Measurements from ENCODE around the gene SERTAD2. TPM values are rescaled to one million over a fixed set of nuclear protein-coding genes. Genes with fewer than 3 reads are reported as not detected.

The SERTAD2 gene
- total and polyA plus RNA-seq, 2 experiments from 2014 or later, result 6.2 to 6.4 TPM

- Histone ChIP-seq H3K4me2 (no peak overlapping the region), H3K27ac (ENCODE audit: low read depth) (no peak overlapping the region), H2AFZ (no peak overlapping the region), H3K79me2 (replicated peaks; ENCODE audit: insufficient read depth) (no peaks in the 10 kb centered on the region), H4K20me1 (replicated peaks; ENCODE audit: insufficient read depth) (no peaks in the 10 kb centered on the region), H3K4me1 (ENCODE audit: insufficient read depth) (peaks cover 12% of the 10 kb centered on the region), H3K27me3 (ENCODE audit: insufficient read depth) (no peaks in the 10 kb centered on the region), H3K9me2 (ENCODE audit: insufficient read depth) (no peaks in the 10 kb centered on the region), H3K36me3 (ENCODE audit: insufficient read depth) (no peaks in the 10 kb centered on the region), H3F3A (replicated peaks; ENCODE audit: low read depth) (no peaks in the 10 kb centered on the region), H3K4me3 (no peak overlapping the region)
- no peaks in the 10 kb centered on the region for H3K27me3 Mint-ChIP-seq (ENCODE audit: insufficient read depth, low read depth, poor library complexity)
- no peak overlapping the region for H3K27ac Mint-ChIP-seq
- DNase-seq (ENCODE audit: low spot score), result no peak
- H3K9me3 Mint-ChIP-seq, result no peaks in the 10 kb centered on the region
- TF ChIP-seq ZNF114 (CRISPR knock-in tag; IDR thresholded peaks at IDR 0.05) (no peak), POLR2AphosphoS5 (IDR thresholded peaks at IDR 0.05; ENCODE audit: low read depth) (no peak), EZH2phosphoT487 (IDR thresholded peaks at IDR 0.05; ENCODE audit: unreplicated experiment) (no peak), ZNF462 (CRISPR knock-in tag; IDR thresholded peaks at IDR 0.05) (no peak), ETS1 (IDR thresholded peaks at IDR 0.05) (no peak), NANOG (IDR thresholded peaks at IDR 0.05; ENCODE audit: borderline replicate concordance) (no peak), REST (IDR thresholded peaks at IDR 0.05; ENCODE audit: unreplicated experiment) (no peak), STAT1 (IDR thresholded peaks at IDR 0.05; ENCODE audit: unreplicated experiment) (no peak), JUNB (IDR thresholded peaks at IDR 0.05; ENCODE audit: unreplicated experiment) (no peak), CREB1 (CRISPR knock-in tag; IDR thresholded peaks at IDR 0.05; ENCODE audit: low read depth) (no peak), EZH2 (IDR thresholded peaks at IDR 0.05; ENCODE audit: low read depth, unreplicated experiment) (no peak), ZNF331 (CRISPR knock-in tag; IDR thresholded peaks at IDR 0.05; ENCODE audit: low read depth) (no peak), CTCF (conservative IDR thresholded peaks at IDR 0.05; ENCODE audit: low read depth in 2 of 2) (no peak)
- no peaks in the 10 kb centered on the region for H3K36me3 Mint-ChIP-seq (ENCODE audit: low read depth)
- ATAC-seq, result no peak
- peaks cover 23% of the 10 kb centered on the region for H3K4me1 Mint-ChIP-seq
- H3K4me3 Mint-ChIP-seq, result no peak overlapping the region
Observed at GRCh38 chr2:64675860-64676259, 22.1 kb upstream of the SERTAD2 start.

All from GM23338 (cell line).